ENCODE results near the gene C3orf20. TPM values are rescaled to one million over a fixed set of nuclear protein-coding genes. Genes with fewer than 3 reads are reported as not detected.

C3orf20 gene
- total RNA-seq, 4 donors from 2014 or later: not detected

DNA sequence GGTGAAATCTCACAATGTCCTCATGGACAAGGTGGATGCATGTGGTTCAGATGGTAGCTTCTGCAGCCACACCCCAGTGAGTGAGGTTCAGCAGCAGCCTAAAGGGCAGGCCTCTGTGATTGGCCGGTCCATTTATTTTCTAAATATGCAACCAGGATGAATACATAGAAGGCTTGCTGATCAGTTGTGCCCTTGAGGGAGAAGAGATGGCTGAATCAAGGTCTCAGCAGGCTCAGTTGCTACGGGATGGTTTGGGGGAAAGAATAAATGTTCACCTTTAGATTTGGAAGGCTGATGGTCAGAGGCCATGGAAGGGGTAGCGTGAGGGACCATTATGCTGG is 90.1 kb downstream of the C3orf20 start:
- H3K4me3 ChIP-seq: no peak overlapping the region
- no peak for DNase-seq (ENCODE audit: low spot score in 2 of 2)
- H3K27me3 ChIP-seq: no peaks in the 10 kb centered on the region
- no peaks in the 10 kb centered on the region for H3K4me1 ChIP-seq
- whole genome bisulfite sequencing, 2 donors: 83 to 84% methylated on average over 3 of the region's 3 CpGs
- H3K36me3 ChIP-seq: no peaks in the 10 kb centered on the region
- H3K27ac ChIP-seq: no peak overlapping the region
- TF ChIP-seq POLR2A (IDR thresholded peaks at IDR 0.05): no peak
- no peak for TF ChIP-seq EP300 (IDR thresholded peaks at IDR 0.05)
- TF ChIP-seq CTCF (IDR thresholded peaks at IDR 0.05): no peak
- no peaks in the 10 kb centered on the region for H3K9me3 ChIP-seq

- Histone ChIP-seq H3K36me3 (no peaks in the 10 kb centered on the region), H3K27ac (no peak overlapping the region), H3K27me3 (no peaks in the 10 kb centered on the region), H3K9me3 (no peaks in the 10 kb centered on the region), H3K4me1 (no peaks in the 10 kb centered on the region), H3K4me3 (no peak overlapping the region)
- WGBS, 2 donors: 81 to 83% methylated on average over 5 of the region's 9 CpGs
- DNase-seq (ENCODE audit: low spot score in 2 of 2): no peak
- no peak for TF ChIP-seq CTCF (IDR thresholded peaks at IDR 0.05)
- no peak for TF ChIP-seq POLR2A (IDR thresholded peaks at IDR 0.05)
- TF ChIP-seq EP300 (IDR thresholded peaks at IDR 0.05): no peak
These were observed 90.9 kb downstream of the C3orf20 start for GRCh38 chr3:14765576-14766427.

- DNase-seq (ENCODE audit: low spot score in 2 of 2): no peak
- H3K9me3 ChIP-seq: no peaks in the 10 kb centered on the region
- 77 to 83% methylated on average over 19 to 22 of the region's 23 CpGs for WGBS, 2 donors
These were observed 91.7 kb downstream of the C3orf20 start for GRCh38 chr3:14766428-14767244.

GRCh38 chr3:14767245-14768051 is 92.5 kb downstream of the C3orf20 start:
- DNase-seq (ENCODE audit: low spot score in 2 of 2): no peak
- 74 to 87% methylated on average over 9 of the region's 9 CpGs for WGBS, 2 donors
- Histone ChIP-seq H3K9me3 (no peaks in the 10 kb centered on the region), H3K4me3 (no peak overlapping the region), H3K27ac (no peak overlapping the region), H3K4me1 (no peaks in the 10 kb centered on the region), H3K36me3 (no peaks in the 10 kb centered on the region), H3K27me3 (no peaks in the 10 kb centered on the region)
- no peak for TF ChIP-seq CTCF (IDR thresholded peaks at IDR 0.05)

More at GRCh38 chr3:14766428-14767244, 91.7 kb downstream of the C3orf20 start:
- no peak for TF ChIP-seq EP300 (IDR thresholded peaks at IDR 0.05)
- no peak for TF ChIP-seq POLR2A (IDR thresholded peaks at IDR 0.05)
- no peak for TF ChIP-seq CTCF (IDR thresholded peaks at IDR 0.05)
- Histone ChIP-seq H3K36me3 (no peaks in the 10 kb centered on the region), H3K4me3 (no peak overlapping the region), H3K27me3 (no peaks in the 10 kb centered on the region), H3K27ac (no peak overlapping the region), H3K4me1 (no peaks in the 10 kb centered on the region)

All from tibial nerve (tissue), 4 donors.